K562 (cell line): Measurements from ENCODE around the gene C3. TPM values are rescaled to one million over a fixed set of nuclear protein-coding genes. Genes with fewer than 3 reads are reported as not detected.

Experiments
- ATAC-seq: fragments of 200-7000 bp; cut with Tn5 transposase; 3 replicates; pipeline ENCODE4 v1.9.1; 2020; ENCODE audit warnings: moderate library complexity
- BruUV-seq: library from RNA; stranded (reverse); fragments of 400-500 nt; replicated peaks from 2 replicates; lab custom pipeline; 2021; lab: Mats Ljungman, UMichigan
- CTCF ChIA-PET: fragments of 300-600 bp; formaldehyde crosslinking; extraction: SDS; loops from one replicate; lab custom pipeline; 2021; ENCODE audit warnings: low intra/inter-chr PET ratio; lab: Yijun Ruan, JAX
- POLR2A ChIA-PET: fragments of 300-600, 350-650 bp; sonication (Branson Sonifier 250); formaldehyde crosslinking; extraction: SDS; loops from one replicate; lab custom pipeline; 2021; ENCODE audit warnings: antibody characterized with exemption, inconsistent platforms; lab: Yijun Ruan, JAX
- DNase-seq, 4 experiments: peaks; one replicate each; pipeline versions ENCODE4 v3.0.0 to v3.0.0-alpha.2; 2011 to 2018; ENCODE audit warnings: low spot score in 3 of 4, mixed read lengths in 3 of 4; ENCODE audit errors: extremely low read depth in 1 of 4
- FAIRE-seq: peaks from 2 replicates; lab custom pipeline; 2011; peaks lifted over from hg19 to GRCh38; lab: Jason Lieb, UNC
- H2AFZ ChIP-seq: 2 replicates; pipeline ENCODE4 v1.6.0; 2011; ENCODE audit warnings: low read depth, low read length, control low read depth, inconsistent platforms
- H3K27ac ChIP-seq: fragments of 200-600 bp; 3 replicates; pipeline ENCODE4 v1.8.0; 2011; ENCODE audit warnings: low read depth, mild to moderate bottlenecking, control low read depth, inconsistent platforms, low read length, moderate library complexity, mixed read lengths; ENCODE audit errors: extremely low read depth
- H3K27me3 ChIP-seq, 2 experiments: fragments of 300-600 bp in 1 of 2; 2 replicates in 1 of 2; 3 replicates in 1 of 2; pipeline versions ENCODE4 v1.6.0 to v1.8.0; 2011; ENCODE audit warnings: inconsistent platforms in 2 of 2, low read length in 2 of 2, mild to moderate bottlenecking in 1 of 2, mixed read lengths in 1 of 2, moderate library complexity in 1 of 2; ENCODE audit not compliant: control insufficient read depth in 2 of 2, insufficient read depth in 2 of 2
- H3K36me3 ChIP-seq: fragments of 300-600 bp; 3 replicates; pipeline ENCODE4 v1.8.0; 2011; ENCODE audit warnings: mild to moderate bottlenecking, low read length, inconsistent platforms; ENCODE audit not compliant: control insufficient read depth, insufficient read depth
- H3K4me1 ChIP-seq, 2 experiments: fragments of 200-600 bp in 1 of 2; replicated peaks in 1 of 2; 2 replicates in 1 of 2; 3 replicates in 1 of 2; pipeline versions ENCODE4 v1.5.1 to v1.8.0; 2011; ENCODE audit warnings: inconsistent platforms in 2 of 2, low read length in 2 of 2, mild to moderate bottlenecking in 1 of 2, mixed read lengths in 1 of 2, moderate library complexity in 1 of 2; ENCODE audit not compliant: control insufficient read depth in 2 of 2, insufficient read depth in 2 of 2
- H3K4me2 ChIP-seq: 2 replicates; pipeline ENCODE4 v1.6.1; 2011; ENCODE audit warnings: low read length, control low read depth, inconsistent platforms, mixed read lengths; ENCODE audit not compliant: insufficient read depth
- H3K4me3 ChIP-seq: fragments of 200-600 bp; sonication (generic), shearing (Covaris generic); 2 replicates; pipeline ENCODE4 v1.5.1; 2016; ENCODE audit warnings: control low read depth, inconsistent platforms
- H3K79me2 ChIP-seq: fragments of 200-600 bp; 3 replicates; pipeline ENCODE4 v1.8.0; 2011; ENCODE audit warnings: low read length, inconsistent platforms; ENCODE audit not compliant: control insufficient read depth, insufficient read depth
- H3K9ac ChIP-seq, 2 experiments: 2 replicates each; pipeline versions ENCODE4 v1.6.0 to v1.6.1; 2011; ENCODE audit warnings: low read depth in 2 of 2, low read length in 2 of 2, control low read depth in 1 of 2, inconsistent platforms in 1 of 2, mild to moderate bottlenecking in 1 of 2, mixed read lengths in 1 of 2; ENCODE audit not compliant: insufficient read depth in 1 of 2
- H3K9me1 ChIP-seq: one replicate; pipeline ENCODE4 v1.6.0; 2011; ENCODE audit warnings: inconsistent platforms, mild to moderate bottlenecking, low read length, moderate library complexity; ENCODE audit not compliant: control insufficient read depth, insufficient read depth
- H3K9me3 ChIP-seq: replicated peaks from 2 replicates; pipeline ENCODE4 v1.5.1; 2011; ENCODE audit warnings: low read depth, low read length, inconsistent platforms; ENCODE audit not compliant: control insufficient read depth, insufficient read depth
- H4K20me1 ChIP-seq: replicated peaks from 2 replicates; pipeline ENCODE4 v1.6.1; 2011; ENCODE audit warnings: low read length, inconsistent platforms, mixed read lengths; ENCODE audit not compliant: control insufficient read depth, insufficient read depth
- ADNP ChIP-seq: fragments of 200-800 bp; sonication (Bioruptor generic); IDR thresholded peaks from 2 replicates; pipeline ENCODE4 v1.6.1; 2016; ENCODE audit warnings: missing genetic modification characterization, missing compliant biosample characterization
- BCOR ChIP-seq: fragments of 450-650 bp; IDR thresholded peaks from 2 replicates; pipeline ENCODE4 v1.6.1; 2016
- FOXA1 ChIP-seq: fragments of 450-650 bp; IDR thresholded peaks from 2 replicates; pipeline ENCODE4 v1.6.1; 2016; ENCODE audit warnings: mild to moderate bottlenecking, borderline replicate concordance
- HDAC2 ChIP-seq: fragments of 450-650 bp; IDR thresholded peaks from 2 replicates; pipeline ENCODE4 v1.6.1; 2016; ENCODE audit warnings: mild to moderate bottlenecking
- HNRNPL ChIP-seq: fragments of 200-400 bp; formaldehyde crosslinking; IDR thresholded peaks from 2 replicates; pipeline ENCODE4 v1.6.1; 2017; ENCODE audit warnings: low read depth, mild to moderate bottlenecking, low read length
- KDM1A ChIP-seq, 2 experiments: fragments of 450-650 bp; IDR thresholded peaks; 2 replicates each; pipeline ENCODE4 v1.6.1; 2016; ENCODE audit warnings: mild to moderate bottlenecking in 2 of 2
- MTF1 ChIP-seq: fragments of 250-450 bp; sonication (Bioruptor Pico); IDR thresholded peaks from 2 replicates; pipeline ENCODE4 v1.9.0; 2021; ENCODE audit warnings: moderate library complexity, mild to moderate bottlenecking, inconsistent platforms, borderline replicate concordance
- RBM25 ChIP-seq: fragments of 200-400 bp; formaldehyde crosslinking; IDR thresholded peaks from 2 replicates; pipeline ENCODE4 v1.6.1; 2018; ENCODE audit warnings: low read length, low read depth, moderate library complexity; ENCODE audit not compliant: severe bottlenecking
- ZFP36 ChIP-seq: fragments of 150-350 bp; IDR thresholded peaks from 2 replicates; pipeline ENCODE4 v1.6.1; 2018; ENCODE audit warnings: low read length, low read depth; ENCODE audit not compliant: partially characterized antibody
- ZNF253 ChIP-seq: fragments of 250-450 bp; sonication (Bioruptor Pico); conservative IDR thresholded peaks from 2 replicates; pipeline ENCODE4 v1.6.1; 2021; ENCODE audit warnings: mild to moderate bottlenecking
- WGBS: fragments of 100-300 bp; shearing (Covaris generic); methylation state at CpG from one replicate; pipeline ENCODE4 v1.1.6; 2016; ENCODE audit warnings: low coverage, mixed read lengths; ENCODE audit not compliant: insufficient coverage; ENCODE audit errors: missing lambda C conversion rate; 5-methylcytosine and 5-hydroxymethylcytosine counted together
- in situ Hi-C: fragments of 300-500 bp; cut with MboI; formaldehyde crosslinking; loops from 4 replicates; pipeline ENCODE4 v1.15.0; 2018; ENCODE audit warnings: inconsistent platforms, mixed read lengths
- intact Hi-C: fragments of 100-400 bp; cut with micrococcal nuclease; formaldehyde crosslinking; loops from 2 replicates; pipeline ENCODE4 v1.14.2; 2022
- polyA plus RNA-seq, 8 experiments: library from polyadenylated mRNA; depleted of rRNA in 4 of 8; stranded (reverse) in 5 of 8; unstranded in 3 of 8; fragments of >200 nt; fragmentation: Nextera tagmentation in 2 of 8; fragmentation: Illumina TruSeq in 1 of 8; extraction: Ambion mirVana in 2 of 8; extraction: Trizol in 1 of 8; gene quantifications; 2 replicates each; pipeline versions ENCODE4 v1.2.1 to v1.2.3, GENCODE V29; 2011 to 2014; ENCODE audit warnings: inconsistent platforms in 1 of 8, missing spikeins in 1 of 8
- total RNA-seq, 7 experiments: library from RNA; depleted of rRNA in 6 of 7; stranded (reverse); fragments of >200 nt in 6 of 7; fragmentation: Illumina TruSeq in 2 of 7; extraction: Trizol in 2 of 7; gene quantifications; 2 replicates each; pipeline versions ENCODE4 v1.2.1 to v1.2.3, GENCODE V29; 2011 to 2021; ENCODE audit warnings: low replicate concordance in 1 of 7

C3 gene
- total and polyA plus RNA-seq, 9 of the 15 experiments (the other 6 are each of a cell fraction or from before 2014, with no cell fraction given), result 0.59 to 10.6 (median 2.2) TPM

GRCh38 chr19:6714749-6715555 lies 5.5 kb downstream of the C3 start:
- Histone ChIP-seq H3K79me2 (no peaks in the 10 kb centered on the region), H3K27me3 (peaks cover 4 to 26% of the 10 kb centered on the region in 2 experiments; a peak in 3 of 5 replicates), H3K4me1 (peaks cover 18 to 35% of the 10 kb centered on the region in 2 experiments), H3K4me3 (no peak overlapping the region), H3K36me3 (no peaks in the 10 kb centered on the region), H3K9ac (no peak overlapping the region), H2AFZ (no peak overlapping the region), H3K9me1 (no peaks in the 10 kb centered on the region), H3K27ac (no peak overlapping the region), H4K20me1 (0 out of 2 replicates have a peak, but pooled peaks cover 5% of the 10 kb centered on the region), H3K9me3 (no peaks in the 10 kb centered on the region), H3K4me2 (no peak overlapping the region)
- intact Hi-C loops, result no loop called here
- ChIA-PET CTCF (no interaction called here), POLR2A (interaction anchor here (1.0 kb wide), 1 partner anchor 13 kb away, joined by 3 read pairs; no protein-coding TSS in a partner anchor)
- ATAC-seq (no peak), DNase-seq (no peak), FAIRE-seq (no peak)
- WGBS, result 34% methylated on average over 11 of the region's 11 CpGs
- TF ChIP-seq ZNF253 (CRISPR knock-in tag) (no peak), FOXA1 (no peak), HDAC2 (peak; percentile 70), ZFP36 (peak; percentile 88), HNRNPL (no peak), RBM25 (peak; percentile 96), MTF1 (CRISPR knock-in tag) (no peak), BCOR (peak; percentile 91), KDM1A (IDR thresholded peaks at IDR 0.05) (peak; percentile 54 to 71; a peak in 3 of 4 replicates), ADNP (tag) (peak; percentile 77)
- BruUV-seq, result no TSS peak
- in situ Hi-C loops, result no loop called here
